Osteocyte (in vitro differentiated cells): ENCODE measurements around the gene EFS. TPM values are rescaled to one million over a fixed set of nuclear protein-coding genes. Genes with fewer than 3 reads are reported as not detected.

Experiments
- DNase-seq: peaks from one replicate; pipeline ENCODE4 v3.0.0; 2021; ENCODE audit warnings: mixed read lengths; ENCODE audit not compliant: unreplicated experiment; ENCODE audit errors: extremely low spot score
- H3K27ac Mint-ChIP-seq: one replicate; pipeline ENCODE4 v1.8.0; 2021; ENCODE audit warnings: mild to moderate bottlenecking, mixed read lengths; ENCODE audit not compliant: unreplicated experiment
- H3K27me3 Mint-ChIP-seq: one replicate; pipeline ENCODE4 v1.8.0; 2021; ENCODE audit warnings: mixed read lengths; ENCODE audit not compliant: unreplicated experiment
- H3K36me3 Mint-ChIP-seq: one replicate; pipeline ENCODE4 v1.8.0; 2021; ENCODE audit warnings: mixed read lengths; ENCODE audit not compliant: unreplicated experiment
- H3K4me1 Mint-ChIP-seq: one replicate; pipeline ENCODE4 v1.8.0; 2021; ENCODE audit warnings: mixed read lengths; ENCODE audit not compliant: unreplicated experiment
- H3K4me3 Mint-ChIP-seq: one replicate; pipeline ENCODE4 v1.8.0; 2021; ENCODE audit warnings: mild to moderate bottlenecking, moderate library complexity, mixed read lengths; ENCODE audit not compliant: unreplicated experiment
- H3K9me3 Mint-ChIP-seq: one replicate; pipeline ENCODE4 v1.8.0; 2021; ENCODE audit warnings: mixed read lengths; ENCODE audit not compliant: unreplicated experiment
- total RNA-seq: library from RNA; stranded (reverse); gene quantifications from 2 replicates; pipeline ENCODE4 v1.2.1, GENCODE V29; 2021
- TF ChIP-seq, protein P1 (sequence below): fragments of 200-600 bp; sonication (generic); IDR thresholded peaks from 2 replicates; pipeline ENCODE4 v1.5.0; 2021; ENCODE audit warnings: antibody characterized with exemption, mild to moderate bottlenecking, moderate library complexity

The EFS gene
- total RNA-seq, 1 donor from 2014 or later: 31.9 TPM

DNA sequence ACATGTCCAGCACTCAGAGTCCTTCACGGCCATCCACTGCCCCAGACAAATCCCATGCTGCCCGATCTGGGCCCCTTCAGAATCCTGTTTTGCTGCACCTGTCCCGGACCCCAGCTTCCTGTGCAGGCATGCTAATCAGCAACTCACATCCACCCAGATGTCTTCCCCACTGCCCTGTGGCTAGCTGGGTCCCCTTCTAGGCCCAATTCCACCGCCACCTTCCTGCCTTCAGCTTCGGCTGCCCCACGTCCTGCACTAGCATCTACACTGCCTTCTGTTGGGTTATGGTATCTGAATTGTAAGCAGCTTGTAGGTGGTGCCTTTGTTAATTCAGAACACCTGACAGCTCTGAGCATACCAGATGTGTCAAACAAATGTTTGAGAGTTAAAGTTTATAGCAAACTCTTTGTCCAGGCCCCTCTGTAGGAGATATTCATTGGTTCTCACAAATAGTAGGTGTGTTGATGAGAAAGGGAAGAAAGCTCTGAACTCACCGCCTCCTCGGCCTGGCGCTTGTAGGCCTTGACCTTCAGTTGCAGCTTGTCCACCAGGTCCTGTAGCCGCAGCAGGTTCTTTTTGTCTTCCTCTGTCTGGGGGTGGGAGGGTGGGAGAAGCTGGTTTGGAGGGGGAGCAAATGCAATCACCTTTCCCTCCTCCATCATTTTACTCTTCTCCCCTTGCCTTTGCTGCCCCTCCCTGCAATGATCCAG, 17.9 kb upstream of the EFS start:
- H3K36me3 Mint-ChIP-seq: no peaks in the 10 kb centered on the region
- H3K27ac Mint-ChIP-seq: no peak overlapping the region
- peaks cover 34% of the 10 kb centered on the region for H3K27me3 Mint-ChIP-seq
- no peaks in the 10 kb centered on the region for H3K4me1 Mint-ChIP-seq
- TF ChIP-seq, protein P1, sequence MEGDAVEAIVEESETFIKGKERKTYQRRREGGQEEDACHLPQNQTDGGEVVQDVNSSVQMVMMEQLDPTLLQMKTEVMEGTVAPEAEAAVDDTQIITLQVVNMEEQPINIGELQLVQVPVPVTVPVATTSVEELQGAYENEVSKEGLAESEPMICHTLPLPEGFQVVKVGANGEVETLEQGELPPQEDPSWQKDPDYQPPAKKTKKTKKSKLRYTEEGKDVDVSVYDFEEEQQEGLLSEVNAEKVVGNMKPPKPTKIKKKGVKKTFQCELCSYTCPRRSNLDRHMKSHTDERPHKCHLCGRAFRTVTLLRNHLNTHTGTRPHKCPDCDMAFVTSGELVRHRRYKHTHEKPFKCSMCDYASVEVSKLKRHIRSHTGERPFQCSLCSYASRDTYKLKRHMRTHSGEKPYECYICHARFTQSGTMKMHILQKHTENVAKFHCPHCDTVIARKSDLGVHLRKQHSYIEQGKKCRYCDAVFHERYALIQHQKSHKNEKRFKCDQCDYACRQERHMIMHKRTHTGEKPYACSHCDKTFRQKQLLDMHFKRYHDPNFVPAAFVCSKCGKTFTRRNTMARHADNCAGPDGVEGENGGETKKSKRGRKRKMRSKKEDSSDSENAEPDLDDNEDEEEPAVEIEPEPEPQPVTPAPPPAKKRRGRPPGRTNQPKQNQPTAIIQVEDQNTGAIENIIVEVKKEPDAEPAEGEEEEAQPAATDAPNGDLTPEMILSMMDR: no peak
- DNase-seq: no peak
- no peaks in the 10 kb centered on the region for H3K9me3 Mint-ChIP-seq
- H3K4me3 Mint-ChIP-seq: no peak overlapping the region

DNA sequence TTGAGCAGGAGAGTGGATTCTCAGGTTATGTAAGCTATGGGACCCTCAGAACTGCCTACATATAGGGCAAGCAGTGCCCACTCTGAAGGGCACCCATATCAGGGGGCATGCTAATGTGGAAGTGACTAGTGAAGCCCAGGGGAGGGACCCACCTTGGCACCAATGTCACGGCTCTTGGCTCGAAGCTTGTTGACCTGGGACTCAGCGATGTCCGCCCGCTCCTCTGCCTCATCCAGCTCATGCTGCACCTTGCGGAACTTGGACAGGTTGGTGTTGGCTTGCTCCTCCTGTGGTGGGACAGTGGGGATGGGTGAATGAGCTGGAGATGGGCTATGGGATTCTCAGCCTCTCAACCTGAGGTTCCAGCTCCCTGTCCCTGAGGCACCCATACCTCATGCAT, 17.3 kb upstream of the EFS start:
- no peak overlapping the region for H3K27ac Mint-ChIP-seq
- no peaks in the 10 kb centered on the region for H3K36me3 Mint-ChIP-seq
- H3K4me1 Mint-ChIP-seq: no peaks in the 10 kb centered on the region
- peaks cover 34% of the 10 kb centered on the region for H3K27me3 Mint-ChIP-seq
- TF ChIP-seq, protein P1: no peak
- H3K9me3 Mint-ChIP-seq: no peaks in the 10 kb centered on the region
- DNase-seq: no peak
- H3K4me3 Mint-ChIP-seq: no peak overlapping the region

DNA sequence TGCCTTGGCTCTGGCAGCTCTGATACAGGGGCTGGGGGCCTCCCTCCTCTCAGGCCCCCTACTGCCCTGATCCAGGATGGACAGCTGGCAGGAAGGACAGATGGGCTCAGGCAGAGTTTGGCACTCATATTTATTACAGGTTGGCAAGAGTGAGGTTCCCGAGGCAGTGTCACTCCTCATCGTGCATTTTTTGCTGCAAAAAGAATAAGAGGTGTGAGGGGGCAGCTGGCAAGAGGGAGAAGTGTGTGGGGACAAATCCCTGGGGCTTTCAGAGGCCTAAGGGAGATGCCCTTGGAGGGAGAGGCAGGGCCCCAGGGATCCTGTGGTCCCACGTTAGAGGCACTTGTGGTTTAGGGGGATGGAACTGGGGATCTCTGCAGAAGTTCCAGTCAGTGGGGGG, 16.9 kb upstream of the EFS start:
- DNase-seq: no peak
- TF ChIP-seq, protein P1: no peak
- H3K27me3 Mint-ChIP-seq: peaks cover 34% of the 10 kb centered on the region
- H3K9me3 Mint-ChIP-seq: no peaks in the 10 kb centered on the region
- H3K4me1 Mint-ChIP-seq: peaks cover 2% of the 10 kb centered on the region
- H3K36me3 Mint-ChIP-seq: no peaks in the 10 kb centered on the region
- no peak overlapping the region for H3K27ac Mint-ChIP-seq
- no peak overlapping the region for H3K4me3 Mint-ChIP-seq

DNA sequence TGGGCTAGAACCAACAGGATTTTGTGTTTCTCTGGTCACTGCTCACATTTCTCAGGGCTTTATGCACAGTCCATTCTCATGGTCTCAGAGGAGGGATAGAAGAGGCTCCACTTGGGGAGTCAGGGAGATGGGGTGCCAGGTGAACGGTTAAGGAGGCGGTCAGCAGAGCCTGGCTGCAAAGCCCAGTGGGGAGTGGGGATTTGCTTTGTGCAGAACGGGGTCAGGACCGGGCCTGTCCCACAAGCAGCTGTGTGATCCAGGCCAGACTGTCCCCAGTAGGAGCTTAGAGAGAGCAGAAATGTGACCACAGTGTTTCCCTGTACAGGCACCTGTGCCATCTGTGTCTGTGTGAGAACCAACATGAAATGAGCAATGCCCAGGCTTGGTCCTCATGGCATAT, 16.0 kb upstream of the EFS start:
- H3K4me3 Mint-ChIP-seq: no peak overlapping the region
- H3K9me3 Mint-ChIP-seq: no peaks in the 10 kb centered on the region
- H3K4me1 Mint-ChIP-seq: peaks cover 4% of the 10 kb centered on the region
- H3K27ac Mint-ChIP-seq: no peak overlapping the region
- TF ChIP-seq, protein P1: no peak
- peaks cover 34% of the 10 kb centered on the region for H3K27me3 Mint-ChIP-seq
- no peaks in the 10 kb centered on the region for H3K36me3 Mint-ChIP-seq
- DNase-seq: no peak

DNA sequence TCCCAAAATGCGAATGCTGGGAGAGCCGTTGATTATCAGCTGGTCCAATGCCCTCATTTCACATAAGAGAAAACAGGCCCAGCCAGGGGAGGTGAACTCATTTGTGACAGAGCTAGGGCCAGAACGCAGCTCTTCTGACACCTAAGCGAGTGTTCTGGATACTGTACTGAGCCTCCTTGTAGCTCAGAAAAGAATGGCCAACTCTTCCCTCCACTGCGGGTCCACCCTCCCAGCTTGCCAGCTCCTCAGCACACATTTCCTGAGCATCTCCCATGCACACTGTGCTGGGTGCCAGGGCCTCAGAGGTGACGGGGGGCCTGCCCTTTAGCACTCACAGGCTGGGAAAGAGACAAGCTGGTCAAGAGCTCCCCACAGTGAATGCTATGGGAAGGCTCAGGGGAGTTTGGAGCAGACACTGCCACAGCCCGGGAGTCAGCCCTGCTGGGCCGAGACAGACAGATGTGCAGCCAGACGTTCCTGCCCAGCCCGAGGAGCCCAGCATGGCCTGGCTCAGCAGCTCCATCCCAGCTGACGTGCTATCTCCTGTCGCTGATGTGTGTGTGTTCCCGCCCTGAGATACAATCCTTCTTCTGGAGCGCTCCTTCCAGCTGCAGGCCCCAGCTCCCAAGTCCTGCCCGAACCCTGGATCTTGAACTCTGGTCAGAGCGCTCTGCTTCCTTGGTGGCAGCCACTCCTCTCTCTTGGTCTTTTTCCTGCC, 15.4 kb upstream of the EFS start:
- H3K4me1 Mint-ChIP-seq: peaks cover 4% of the 10 kb centered on the region
- no peaks in the 10 kb centered on the region for H3K9me3 Mint-ChIP-seq
- DNase-seq: no peak
- no peak overlapping the region for H3K4me3 Mint-ChIP-seq
- TF ChIP-seq, protein P1: peak; percentile 0
- H3K27me3 Mint-ChIP-seq: peaks cover 34% of the 10 kb centered on the region
- H3K27ac Mint-ChIP-seq: no peak overlapping the region
- H3K36me3 Mint-ChIP-seq: no peaks in the 10 kb centered on the region
